ENCODE measurements around the gene SERP2.

DNA sequence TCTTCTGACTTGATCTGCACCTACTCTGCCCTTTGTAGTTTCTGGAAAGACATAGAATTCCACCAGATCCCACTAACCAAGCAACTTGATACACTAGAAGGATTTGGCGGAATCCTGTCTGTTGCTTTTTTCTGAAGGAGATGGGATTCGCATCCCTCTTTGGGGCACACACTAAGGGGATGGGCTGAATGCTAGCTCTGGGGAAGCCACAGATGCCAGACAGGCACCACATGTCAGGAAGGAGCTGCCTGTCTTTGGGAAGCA, 52.1 kb downstream of the SERP2 start:
- no peak for TF ChIP-seq POLR2A (IDR thresholded peaks at IDR 0.05; ENCODE audit: low read depth, low read length)
- TF ChIP-seq, protein P1, sequence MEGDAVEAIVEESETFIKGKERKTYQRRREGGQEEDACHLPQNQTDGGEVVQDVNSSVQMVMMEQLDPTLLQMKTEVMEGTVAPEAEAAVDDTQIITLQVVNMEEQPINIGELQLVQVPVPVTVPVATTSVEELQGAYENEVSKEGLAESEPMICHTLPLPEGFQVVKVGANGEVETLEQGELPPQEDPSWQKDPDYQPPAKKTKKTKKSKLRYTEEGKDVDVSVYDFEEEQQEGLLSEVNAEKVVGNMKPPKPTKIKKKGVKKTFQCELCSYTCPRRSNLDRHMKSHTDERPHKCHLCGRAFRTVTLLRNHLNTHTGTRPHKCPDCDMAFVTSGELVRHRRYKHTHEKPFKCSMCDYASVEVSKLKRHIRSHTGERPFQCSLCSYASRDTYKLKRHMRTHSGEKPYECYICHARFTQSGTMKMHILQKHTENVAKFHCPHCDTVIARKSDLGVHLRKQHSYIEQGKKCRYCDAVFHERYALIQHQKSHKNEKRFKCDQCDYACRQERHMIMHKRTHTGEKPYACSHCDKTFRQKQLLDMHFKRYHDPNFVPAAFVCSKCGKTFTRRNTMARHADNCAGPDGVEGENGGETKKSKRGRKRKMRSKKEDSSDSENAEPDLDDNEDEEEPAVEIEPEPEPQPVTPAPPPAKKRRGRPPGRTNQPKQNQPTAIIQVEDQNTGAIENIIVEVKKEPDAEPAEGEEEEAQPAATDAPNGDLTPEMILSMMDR (IDR thresholded peaks at IDR 0.05; ENCODE audit: extremely low read depth in 1 of 2, insufficient read depth in 1 of 2, low read depth in 1 of 2, low read length in 2 of 2) = no peak

All from endothelial cell of umbilical vein (primary cell).